NCI-H774 (cell line): ENCODE measurements around the gene DNMT3B.
"Not testable (repeated sequence)": the region's sequence is repeated elsewhere in the genome, so short reads cannot be mapped to it uniquely, and the experiment has no call there.

Experiments used
- DNase-seq: peaks from one replicate; lab custom pipeline; 2025; lab: John Stamatoyannopoulos, UW

Gene DNMT3B

DNA sequence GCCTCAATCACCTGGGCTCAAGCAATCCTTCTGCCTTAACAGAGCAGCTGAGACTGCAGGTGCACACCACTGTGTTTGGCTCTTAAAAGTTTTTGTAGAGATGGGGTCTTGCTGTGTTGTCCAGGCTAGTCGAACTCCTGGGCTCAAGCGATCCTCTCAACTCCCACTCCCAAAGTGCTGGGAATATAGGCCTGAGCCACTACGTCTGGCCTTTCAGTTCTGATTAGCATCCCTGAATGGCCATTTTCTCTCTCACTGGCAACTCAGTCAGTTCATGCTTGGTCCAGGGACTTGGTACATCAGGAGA lies 28.5 kb downstream of the DNMT3B start:
- DNase-seq, result no peak

DNA sequence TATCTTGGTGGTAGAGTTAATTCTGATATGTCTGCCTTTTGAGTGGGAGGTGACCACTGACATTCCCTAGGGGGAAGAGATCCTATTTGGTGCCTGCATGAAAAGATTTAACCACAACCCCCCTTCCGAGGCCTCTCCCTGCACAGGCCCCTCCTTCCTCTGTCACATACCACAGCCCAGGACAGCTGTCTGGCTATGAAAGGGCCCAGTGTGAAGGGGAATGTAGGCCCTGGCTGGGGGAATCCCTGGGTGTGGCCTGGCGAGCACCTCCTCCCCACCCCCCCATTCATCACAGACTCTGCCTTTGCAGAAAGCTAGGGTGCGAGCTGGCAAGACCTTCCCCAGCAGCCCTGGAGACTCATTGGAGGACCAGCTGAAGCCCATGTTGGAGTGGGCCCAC lies 30.1 kb downstream of the DNMT3B start:
- no peak for DNase-seq

DNA sequence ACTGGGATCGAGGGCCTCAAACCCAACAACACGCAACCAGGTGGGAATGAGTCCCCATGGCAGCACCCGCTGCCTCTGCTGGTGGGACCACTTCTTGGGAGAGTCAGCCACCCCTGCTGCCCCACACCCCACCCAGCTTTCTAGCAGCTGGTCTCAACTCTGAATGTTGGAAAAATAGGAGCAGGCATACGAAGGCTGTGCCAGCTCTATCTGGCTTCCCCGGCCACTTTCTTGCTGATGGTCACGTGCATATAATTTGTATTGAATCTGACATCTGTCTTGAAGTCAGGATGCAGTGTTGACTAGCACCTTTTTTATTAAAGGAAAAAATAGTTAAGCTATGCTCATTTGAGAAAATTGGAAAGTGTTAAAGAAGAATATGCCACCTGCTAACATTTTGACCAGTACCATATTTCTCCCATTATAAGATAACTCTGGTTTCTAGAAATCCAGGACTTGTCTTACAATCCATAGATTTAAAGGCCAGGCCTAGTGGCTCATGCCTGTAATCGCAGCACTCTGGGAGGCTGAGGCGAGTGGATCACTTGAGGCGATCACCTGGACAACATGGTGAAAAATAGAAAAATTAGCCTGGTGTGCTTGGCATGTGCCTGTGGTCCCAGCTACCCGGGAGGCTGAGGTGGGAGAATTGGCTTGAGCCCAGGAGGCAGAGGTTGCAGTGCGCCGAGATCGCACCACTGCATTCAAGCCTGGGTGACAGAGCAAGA lies 30.7 kb downstream of the DNMT3B start:
- no peak for DNase-seq

DNA sequence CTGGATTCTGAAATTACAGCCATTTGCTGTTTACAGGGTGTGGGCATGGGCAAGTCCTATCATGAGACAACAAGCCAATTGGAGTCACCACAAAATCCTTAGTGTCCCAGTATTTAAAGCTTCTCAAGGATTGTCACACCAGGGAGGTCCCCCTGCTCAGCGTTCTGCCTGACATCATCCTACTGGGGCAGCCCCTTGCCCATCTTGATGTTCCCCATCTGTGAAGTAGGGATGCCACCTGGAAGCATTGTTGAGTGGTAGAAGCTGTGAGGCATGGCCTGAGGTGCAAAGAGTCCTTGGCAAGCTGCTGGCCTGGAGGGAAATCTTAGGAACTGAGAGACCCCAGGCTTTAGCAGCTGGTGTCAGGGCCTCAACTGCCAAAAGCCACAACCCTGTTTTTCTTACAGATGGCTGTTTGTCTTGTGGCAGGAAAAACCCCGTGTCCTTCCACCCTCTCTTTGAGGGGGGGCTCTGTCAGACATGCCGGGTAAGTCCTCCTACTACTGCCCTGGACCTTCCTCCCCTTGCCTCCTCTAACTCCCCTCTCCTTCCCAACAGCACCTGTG lies 34.3 kb downstream of the DNMT3B start:
- DNase-seq, result no peak

DNA sequence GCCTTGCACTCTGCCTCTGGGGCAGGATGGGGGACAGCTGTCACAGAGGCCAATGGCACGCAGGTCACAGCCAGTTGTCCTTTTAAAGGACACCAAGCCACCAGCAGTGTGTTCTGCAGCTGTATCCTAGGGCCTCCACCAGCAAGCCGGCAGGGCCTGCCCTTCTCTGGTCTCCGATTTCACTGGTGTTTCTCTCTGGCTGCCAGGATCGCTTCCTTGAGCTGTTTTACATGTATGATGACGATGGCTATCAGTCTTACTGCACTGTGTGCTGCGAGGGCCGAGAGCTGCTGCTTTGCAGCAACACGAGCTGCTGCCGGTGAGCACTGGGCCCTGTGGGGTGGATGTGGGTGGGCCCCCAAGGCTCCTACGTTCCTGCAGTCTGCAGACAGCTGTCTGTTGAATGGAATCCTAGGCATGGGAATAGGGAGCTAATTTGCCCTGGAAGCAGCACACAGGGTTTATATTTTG lies 34.8 kb downstream of the DNMT3B start:
- no peak for DNase-seq

DNA sequence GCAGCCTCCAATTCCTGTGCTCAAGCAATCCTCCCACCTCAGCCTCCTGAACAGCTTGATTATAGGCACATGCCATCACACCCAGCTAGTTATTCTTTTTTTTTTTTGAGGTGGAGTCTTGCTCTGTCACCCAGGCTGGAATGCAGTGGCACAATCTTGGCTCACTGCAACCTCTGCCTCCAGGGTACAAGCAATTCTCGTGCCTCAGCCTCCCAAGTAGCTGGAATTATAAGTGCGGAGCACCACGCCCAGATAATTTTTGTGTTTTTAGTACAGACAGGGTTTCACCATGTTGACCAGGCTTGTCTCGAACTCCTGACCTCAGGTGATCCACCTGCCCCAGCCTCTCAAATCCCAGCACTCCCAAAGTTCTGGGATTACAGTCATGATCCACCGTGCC lies 35.4 kb downstream of the DNMT3B start:
- not testable (repeated sequence) for DNase-seq

DNA sequence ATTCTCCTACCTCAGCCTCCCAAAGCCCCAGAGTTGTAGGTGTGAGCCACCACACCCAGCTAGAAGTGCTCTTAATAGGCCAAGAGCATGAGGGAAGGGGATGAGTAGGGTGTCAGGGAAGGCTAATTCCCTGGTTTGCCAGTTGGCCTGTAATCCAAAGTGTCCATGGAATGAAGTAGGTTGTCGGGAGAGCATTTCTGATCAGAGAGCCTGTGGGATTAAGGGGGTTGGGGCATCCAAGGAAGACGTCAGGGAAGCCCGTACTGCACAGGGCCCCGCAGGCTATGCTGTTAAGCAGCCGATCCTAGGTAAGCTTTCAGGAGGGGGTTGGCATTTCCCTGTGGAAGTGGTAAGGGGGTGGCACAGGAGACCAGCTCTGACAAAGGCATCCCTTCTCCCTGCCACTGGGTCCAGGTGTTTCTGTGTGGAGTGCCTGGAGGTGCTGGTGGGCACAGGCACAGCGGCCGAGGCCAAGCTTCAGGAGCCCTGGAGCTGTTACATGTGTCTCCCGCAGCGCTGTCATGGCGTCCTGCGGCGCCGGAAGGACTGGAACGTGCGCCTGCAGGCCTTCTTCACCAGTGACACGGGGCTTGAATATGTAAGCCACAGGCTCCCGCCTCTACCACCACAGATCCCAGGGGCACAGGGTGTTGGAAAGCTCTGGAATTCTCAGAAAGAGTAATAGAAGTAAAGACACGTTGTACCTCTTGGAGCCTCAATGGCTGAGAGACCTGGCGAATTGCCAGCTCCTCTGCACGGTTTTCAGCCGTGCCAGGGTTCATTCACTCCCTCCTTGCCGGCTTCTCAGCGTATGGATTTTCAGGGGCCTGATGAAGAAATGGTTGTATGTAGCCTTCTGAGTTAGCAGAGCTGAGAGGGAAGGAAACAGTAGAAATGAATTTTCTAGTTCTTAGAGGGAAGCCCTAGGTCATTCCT lies 36.1 kb downstream of the DNMT3B start:
- no peak for DNase-seq

DNA sequence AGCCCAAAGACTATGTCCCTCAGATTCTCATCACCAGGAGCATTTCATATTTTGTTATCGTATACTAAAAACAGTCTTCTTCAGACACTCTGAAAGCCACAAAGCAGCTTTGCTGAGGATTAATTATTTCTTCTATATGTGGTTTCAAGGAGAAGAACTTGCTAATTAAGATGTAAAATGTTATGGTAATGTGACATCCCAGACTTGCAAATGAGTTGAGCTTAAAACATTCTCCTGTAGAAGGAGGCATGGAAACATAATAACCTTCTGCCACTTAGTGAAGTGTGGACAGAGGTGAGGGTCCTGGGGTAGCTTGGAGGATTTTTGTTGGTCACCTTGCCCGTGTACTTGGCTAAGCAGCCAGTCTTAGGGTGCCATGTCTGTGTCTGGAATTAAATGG lies 40.9 kb downstream of the DNMT3B start:
- DNase-seq, result no peak

DNA sequence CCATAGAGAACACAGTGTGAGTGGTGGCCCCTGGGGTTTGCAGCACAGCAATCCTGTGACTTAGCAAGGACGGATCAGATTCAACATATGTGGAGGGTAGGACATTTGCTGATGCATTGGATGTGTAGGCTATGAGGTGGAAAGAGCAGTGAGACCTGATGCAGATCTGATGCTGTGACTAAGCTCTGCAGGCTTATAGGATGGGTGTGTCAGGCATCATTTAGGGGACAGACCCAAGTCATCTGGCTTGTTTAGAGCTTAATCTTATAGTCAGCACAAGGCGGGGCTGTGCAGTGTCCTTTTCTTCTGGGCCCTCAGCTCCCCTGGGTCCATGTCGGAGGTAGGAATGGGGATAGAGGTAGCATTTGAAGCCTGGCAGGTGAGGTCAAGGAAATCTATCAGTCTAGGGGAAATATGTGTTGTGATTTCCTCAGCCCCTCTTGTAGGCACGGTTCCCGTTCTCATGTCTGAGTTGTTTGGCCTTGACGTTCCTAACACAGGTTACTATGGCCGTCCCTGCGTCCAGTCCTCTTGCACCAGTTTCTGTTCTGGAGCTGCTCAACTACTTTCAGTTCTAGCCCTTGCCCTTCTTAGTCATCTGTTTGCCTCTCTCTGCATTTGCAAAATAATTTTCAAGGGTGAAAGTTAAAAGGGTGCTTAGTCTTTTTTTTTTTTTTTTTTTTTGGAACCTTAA lies 42.0 kb downstream of the DNMT3B start:
- DNase-seq, result no peak

DNA sequence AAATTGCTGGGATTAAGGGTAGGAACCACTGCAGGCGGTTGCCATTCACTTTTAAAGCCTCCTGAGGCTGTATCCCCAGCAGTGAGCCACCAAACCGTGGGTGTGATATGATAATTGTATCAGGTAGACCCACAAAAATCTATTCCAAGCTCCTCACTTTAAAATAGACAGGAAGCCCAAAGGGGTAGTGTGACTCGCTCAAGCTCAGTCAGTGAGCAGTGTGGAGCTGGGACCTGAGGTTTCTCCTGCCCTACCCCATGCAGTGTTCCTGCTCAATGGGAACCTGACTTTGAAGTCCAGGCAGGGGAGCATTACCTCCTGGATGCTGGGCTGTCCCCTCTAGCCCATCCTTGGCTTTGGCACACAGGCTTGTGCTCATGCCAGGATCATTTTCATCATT lies 42.6 kb downstream of the DNMT3B start:
- DNase-seq, result no peak

DNA sequence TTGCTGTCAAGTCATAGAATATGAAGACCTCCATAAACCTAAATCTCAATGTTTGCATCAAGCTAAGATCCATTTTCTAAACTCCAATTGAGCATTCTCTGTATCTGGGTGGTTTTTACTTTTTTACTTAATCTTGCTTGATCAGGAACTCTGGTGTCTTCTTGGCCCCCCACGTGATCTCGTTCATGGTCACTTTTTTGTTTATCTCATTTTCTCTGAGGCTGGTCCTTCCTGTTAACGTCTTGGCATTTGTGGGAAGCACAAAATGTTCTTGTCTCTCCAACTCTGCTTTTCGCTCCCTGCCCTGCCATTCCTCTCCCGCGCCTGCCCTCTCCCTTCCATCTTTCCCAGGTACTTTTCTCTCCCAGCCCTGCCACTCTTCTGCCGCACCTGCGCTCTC lies 43.5 kb downstream of the DNMT3B start:
- no peak for DNase-seq

DNA sequence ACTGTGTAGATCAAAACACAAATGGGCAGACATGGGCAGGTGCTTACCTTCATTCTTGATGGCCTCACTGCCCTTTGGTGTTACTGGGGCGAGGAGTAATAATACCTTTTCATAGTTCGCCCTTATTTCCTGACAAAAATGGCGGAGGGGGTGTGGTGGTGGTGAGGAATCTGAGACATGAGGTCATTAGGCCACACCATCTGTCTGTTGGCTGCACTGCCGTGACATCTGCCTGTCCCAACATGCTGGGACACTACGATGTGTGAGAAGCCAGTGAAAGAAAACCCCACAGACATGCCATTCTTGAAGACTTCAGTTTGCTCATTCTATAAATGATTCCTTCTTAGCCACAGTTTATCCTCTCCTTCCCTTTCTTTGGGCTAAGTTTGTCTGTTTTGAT lies 44.2 kb downstream of the DNMT3B start:
- no peak for DNase-seq

DNA sequence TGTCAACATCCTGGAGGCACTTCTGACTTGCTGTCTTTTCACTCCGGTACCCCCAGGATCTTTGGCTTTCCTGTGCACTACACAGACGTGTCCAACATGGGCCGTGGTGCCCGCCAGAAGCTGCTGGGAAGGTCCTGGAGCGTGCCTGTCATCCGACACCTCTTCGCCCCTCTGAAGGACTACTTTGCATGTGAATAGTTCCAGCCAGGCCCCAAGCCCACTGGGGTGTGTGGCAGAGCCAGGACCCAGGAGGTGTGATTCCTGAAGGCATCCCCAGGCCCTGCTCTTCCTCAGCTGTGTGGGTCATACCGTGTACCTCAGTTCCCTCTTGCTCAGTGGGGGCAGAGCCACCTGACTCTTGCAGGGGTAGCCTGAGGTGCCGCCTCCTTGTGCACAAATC lies 45.5 kb downstream of the DNMT3B start:
- no peak for DNase-seq

DNA sequence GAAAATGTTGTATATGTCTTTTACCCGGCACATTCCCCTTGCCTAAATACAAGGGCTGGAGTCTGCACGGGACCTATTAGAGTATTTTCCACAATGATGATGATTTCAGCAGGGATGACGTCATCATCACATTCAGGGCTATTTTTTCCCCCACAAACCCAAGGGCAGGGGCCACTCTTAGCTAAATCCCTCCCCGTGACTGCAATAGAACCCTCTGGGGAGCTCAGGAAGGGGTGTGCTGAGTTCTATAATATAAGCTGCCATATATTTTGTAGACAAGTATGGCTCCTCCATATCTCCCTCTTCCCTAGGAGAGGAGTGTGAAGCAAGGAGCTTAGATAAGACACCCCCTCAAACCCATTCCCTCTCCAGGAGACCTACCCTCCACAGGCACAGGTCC lies 46.3 kb downstream of the DNMT3B start:
- no peak for DNase-seq

DNA sequence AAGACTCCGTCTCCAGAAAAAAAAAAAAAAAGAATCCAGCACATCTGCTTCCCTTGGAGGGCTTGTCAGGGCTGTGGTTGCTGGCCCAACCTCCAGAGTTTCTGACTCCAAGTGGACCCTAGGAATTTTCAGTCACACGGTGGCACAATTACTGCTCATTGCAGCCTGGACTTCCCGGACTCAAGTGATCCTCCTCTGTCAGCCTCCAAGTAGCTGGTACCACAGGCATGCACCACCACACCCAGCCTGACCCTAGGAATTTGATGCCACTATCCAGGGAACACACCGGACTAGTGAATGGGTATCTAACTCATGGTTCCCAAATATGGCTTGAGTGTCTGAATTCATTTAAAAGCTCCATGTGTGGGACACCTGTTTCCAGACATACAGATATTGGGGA lies 47.7 kb downstream of the DNMT3B start:
- DNase-seq, result no peak

DNA sequence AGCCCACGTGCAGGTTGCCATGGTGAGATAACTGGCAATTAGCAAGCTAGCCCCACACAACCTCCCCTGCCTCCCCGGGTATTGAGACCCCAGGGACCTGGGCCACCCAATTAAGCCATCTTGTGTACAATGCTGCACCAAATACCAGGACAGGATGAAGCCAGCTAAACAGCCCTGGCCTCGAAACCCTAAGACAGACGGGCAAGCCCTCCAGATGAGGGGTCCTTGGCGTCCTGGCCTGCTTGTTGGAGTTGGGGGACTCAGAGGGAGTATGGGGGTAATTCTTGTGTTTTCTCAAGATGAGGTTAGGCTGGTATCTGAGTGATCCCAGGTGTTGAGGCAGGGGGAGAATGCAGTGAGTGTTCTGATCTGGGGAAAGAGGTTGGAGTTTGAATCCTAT lies 48.8 kb downstream of the DNMT3B start:
- DNase-seq, result no peak

DNA sequence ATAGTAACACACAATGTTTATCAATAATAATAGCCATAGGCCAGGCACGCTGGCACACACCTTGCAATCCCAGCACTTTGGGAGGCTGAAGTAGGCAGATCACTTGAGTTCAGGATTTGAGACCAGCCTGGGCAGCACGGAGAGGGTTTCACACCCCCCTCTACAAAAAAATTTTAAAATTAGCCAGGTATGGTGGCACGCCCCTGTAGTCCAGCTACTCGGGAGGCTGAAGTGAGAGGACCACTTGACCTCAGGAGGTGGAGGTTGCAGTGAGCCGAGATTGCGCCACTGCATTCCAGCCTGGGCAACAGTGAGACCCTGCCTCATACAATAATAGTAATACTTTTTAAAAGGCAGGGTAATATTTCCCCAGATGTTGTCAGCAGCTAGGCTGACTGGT lies 49.7 kb downstream of the DNMT3B start:
- no peak for DNase-seq

DNA sequence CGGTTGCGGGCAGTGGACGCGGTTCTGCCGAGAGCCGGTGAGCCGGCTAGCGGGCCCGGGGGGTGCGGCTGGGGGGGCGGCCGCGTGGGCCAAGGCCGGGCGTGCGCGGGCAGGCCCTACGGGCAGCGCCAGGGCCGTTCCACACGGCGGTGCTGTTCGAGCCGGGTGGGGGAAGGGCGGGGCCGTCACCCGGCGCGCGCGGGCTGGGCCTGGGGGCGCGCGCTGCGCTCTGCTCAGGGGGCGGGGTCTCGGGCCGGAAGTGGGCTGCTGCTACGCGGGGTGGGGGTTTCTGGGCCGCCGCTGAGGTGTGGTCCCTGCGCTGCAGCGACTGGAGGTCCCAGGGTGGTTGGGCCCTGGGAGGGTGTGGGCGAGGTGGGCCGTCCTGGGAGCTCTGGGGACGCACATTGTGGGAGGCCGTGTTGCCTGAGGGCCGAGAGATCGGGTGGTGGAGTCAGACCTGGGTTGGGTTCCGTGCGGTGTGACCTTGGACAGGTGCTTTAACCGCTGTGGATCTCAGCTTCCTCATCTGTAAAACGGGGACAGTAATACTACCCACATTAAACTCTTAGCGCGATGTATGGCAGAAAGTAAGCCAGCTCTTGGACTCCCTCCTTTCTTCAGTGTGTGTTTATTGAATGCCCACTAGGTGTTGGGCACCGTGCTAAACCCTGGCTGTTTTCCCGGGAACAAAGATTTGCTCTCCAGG lies 58.0 kb downstream of the DNMT3B start:
- peak; percentile 66 for DNase-seq

DNA sequence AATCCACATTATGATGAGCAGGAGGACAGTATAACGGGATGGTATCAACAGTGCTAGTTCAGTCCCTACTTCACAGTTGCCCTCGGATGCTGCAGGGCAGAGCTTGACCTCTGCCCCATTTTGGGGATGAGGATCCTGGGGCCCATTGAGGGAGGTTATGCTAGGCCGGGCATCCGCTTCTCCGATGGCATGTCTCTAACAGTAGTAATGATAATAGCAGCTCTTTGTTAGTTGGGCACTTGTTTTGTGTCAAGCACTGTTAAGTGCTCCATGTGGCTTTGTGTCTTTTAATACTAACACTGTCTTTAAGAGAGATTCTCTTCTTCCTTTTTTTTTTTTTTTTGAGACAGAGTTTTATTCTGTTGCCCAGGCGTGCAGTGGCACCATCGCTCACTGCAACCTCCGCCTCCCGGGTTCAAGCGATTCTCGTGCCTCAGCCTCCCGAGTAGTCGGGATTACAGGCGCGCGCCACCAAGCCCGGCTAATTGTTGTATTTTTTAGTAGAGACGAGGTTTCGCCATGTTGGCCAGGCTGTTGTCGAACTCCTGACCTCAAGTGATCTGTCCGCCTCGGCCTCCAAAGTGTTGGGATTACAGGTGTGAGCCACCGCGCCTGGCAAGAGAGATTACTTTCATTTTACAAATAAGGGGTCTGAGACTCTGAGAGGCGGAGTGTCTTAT lies 58.7 kb downstream of the DNMT3B start:
- no peak for DNase-seq

DNA sequence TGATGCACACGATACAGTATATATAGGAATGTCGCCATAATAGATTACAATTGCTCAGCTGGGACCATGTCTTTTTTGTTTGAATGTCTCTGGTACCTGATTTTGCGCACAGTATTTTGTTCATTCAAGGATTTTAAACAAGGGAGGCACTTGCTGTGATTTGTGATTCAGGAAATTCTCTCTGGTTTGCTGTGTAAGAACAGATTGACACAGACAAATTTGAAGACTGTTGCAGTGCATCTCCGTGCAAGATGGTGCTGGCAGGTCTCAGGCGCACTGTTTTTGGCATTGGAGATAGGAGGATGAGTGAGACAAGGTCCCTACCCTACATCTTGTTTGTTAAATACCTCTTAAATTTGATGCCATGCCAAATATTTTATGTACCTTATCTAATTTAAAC lies 60.0 kb downstream of the DNMT3B start:
- DNase-seq, result no peak

DNA sequence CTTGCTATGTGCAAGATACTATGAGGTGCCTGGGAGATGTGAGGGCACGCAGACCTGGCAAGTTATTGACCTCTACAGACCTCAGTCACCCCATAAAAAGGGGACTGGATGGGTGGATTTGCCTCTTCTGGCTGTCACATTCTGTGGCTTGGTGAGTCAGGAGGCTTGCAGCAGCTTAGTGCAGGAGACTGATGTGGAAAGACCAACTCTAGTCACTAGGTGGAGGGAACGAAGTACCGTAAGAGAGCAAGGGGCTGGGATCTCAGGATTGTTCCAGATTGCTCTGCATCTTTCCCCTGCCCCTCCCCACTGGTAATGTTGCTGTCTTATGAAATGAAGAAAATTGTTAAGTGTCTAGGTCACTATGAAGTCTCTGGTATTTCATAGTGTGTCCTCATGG lies 60.9 kb downstream of the DNMT3B start:
- no peak for DNase-seq
